Thoracic aorta (tissue), 2 donors: ENCODE measurements around the gene RAB3IL1. TPM values are rescaled to one million over a fixed set of nuclear protein-coding genes. Genes with fewer than 3 reads are reported as not detected.

Source experiments
- ATAC-seq: fragments of 150-250 bp; one replicate; pipeline ENCODE4 v1.8.0; 2017; ENCODE audit warnings: low read depth; ENCODE audit not compliant: insufficient number of reproducible peaks, low FRiP score
- DNase-seq: peaks from one replicate; pipeline ENCODE4 v3.0.0-alpha.2; 2020; ENCODE audit warnings: low spot score
- H3K27ac ChIP-seq, 2 donors: fragments of 200-600 bp; sonication (generic); 1 replicate in 1 of 2; 2 replicates in 1 of 2; pipeline ENCODE4 v1.5.1; 2016; ENCODE audit warnings: mild to moderate bottlenecking in 2 of 2, moderate library complexity in 2 of 2
- H3K27me3 ChIP-seq: fragments of 200-600 bp; sonication (generic); replicated peaks from 2 replicates; pipeline ENCODE4 v1.6.0; 2016; ENCODE audit warnings: mild to moderate bottlenecking; ENCODE audit not compliant: insufficient read depth
- H3K36me3 ChIP-seq: fragments of 200-600 bp; sonication (generic); one replicate; pipeline ENCODE4 v1.5.1; 2016
- H3K4me1 ChIP-seq, 2 donors: fragments of 200-600 bp; sonication (generic); 1 replicate in 1 of 2; 2 replicates in 1 of 2; pipeline versions ENCODE4 v1.5.1 to v1.6.0; 2016; ENCODE audit warnings: low read depth in 2 of 2, mild to moderate bottlenecking in 1 of 2; ENCODE audit not compliant: control insufficient read depth in 1 of 2
- H3K4me3 ChIP-seq: fragments of 200-600 bp; sonication (generic); 2 replicates; pipeline ENCODE4 v1.5.1; 2016; ENCODE audit warnings: mild to moderate bottlenecking
- H3K9me3 ChIP-seq: fragments of 200-600 bp; sonication (generic); 2 replicates; pipeline ENCODE4 v1.5.1; 2016
- CTCF ChIP-seq: fragments of 200-600 bp; sonication (generic); IDR thresholded peaks from one replicate; pipeline ENCODE4 v1.5.1; 2019; ENCODE audit warnings: antibody characterized with exemption
- total RNA-seq, 2 donors: library from RNA; depleted of rRNA; stranded (reverse); fragments of >200 nt; gene quantifications; one replicate each; pipeline versions ENCODE4 v1.1.0 to v1.2.3, GENCODE V29; 2016

The RAB3IL1 gene
- total RNA-seq, 2 donors from 2014 or later, result 20.8 to 45.4 TPM

DNA sequence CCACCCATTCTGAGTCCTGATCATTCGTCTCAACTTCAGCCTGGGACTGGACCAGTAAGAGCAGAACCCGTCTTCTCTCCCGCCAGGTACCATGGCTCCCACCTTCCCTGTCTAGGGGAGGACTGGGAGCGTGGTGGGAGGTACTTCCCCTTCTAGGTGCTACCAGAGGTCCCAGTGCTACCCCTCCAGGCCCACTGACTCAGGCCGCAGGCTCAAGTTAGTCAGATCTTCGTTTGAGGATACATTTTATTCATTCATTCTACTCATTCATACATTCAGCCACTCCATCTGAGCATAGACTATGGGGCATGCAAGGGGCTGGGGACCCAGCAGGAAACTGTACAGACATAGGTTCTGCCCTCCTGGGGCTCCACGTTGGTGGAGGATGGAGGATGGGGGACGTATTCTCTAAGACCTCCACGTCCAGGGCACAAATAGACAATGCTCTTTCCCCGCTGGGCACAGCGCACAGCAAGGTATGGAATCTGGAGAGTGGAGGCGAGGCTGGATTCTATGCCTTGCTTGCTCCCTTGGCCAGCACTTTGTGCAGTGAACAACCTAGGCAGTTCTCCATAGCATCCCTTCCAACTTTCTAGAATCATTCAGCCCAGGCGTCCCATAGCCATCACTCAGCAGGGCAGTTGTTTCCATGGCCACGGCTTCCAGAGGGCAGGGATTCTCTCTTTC, 1.0 kb upstream of the RAB3IL1 start:
- no peaks in the 10 kb centered on the region for H3K9me3 ChIP-seq
- no peak for DNase-seq
- no peak overlapping the region for H3K27ac ChIP-seq
- no peak for ATAC-seq
- H3K4me1 ChIP-seq, result peaks cover 4 to 17% of the 10 kb centered on the region in 2 donors
- no peaks in the 10 kb centered on the region for H3K36me3 ChIP-seq
- TF ChIP-seq CTCF, result no peak
- peak overlapping the region; percentile 81 for H3K4me3 ChIP-seq
- no peaks in the 10 kb centered on the region for H3K27me3 ChIP-seq

DNA sequence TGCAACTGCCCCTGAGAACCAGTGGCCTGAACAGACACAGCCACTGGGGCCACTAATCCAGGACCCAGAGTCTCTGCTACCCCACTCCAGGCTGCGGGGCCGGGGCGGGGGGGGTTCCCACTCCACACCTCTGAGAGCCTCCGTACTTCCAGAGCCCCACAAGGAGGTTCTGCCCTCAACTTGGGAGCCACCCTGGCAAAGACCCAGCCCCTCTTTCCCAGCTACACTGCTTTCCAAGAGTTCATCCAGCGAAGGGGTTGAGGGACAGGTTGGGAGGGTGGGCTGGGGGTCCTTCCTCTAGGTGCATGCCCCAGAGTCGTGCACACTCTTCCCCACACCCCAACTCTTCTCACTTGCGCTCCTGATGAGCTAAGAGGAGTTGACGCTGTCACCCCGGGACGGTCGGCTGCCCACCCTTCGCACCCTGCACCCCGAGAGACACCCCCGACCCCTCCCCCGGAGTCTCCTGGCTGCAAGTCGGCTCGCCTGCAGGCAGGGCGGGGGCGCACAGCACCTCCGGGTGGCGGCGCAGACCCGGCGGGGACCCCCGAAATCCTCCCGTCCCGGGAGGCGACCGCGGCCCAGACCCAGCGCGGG, 531 bp downstream of the RAB3IL1 start:
- ATAC-seq (no peak), DNase-seq (no peak)
- Histone ChIP-seq H3K27me3 (no peaks in the 10 kb centered on the region), H3K9me3 (no peaks in the 10 kb centered on the region), H3K4me3 (peak overlapping the region; percentile 81), H3K36me3 (no peaks in the 10 kb centered on the region), H3K27ac (peak overlapping the region; percentile 28 to 43), H3K4me1 (peaks cover 0 to 9% of the 10 kb centered on the region in 2 donors)
- no peak for TF ChIP-seq CTCF

DNA sequence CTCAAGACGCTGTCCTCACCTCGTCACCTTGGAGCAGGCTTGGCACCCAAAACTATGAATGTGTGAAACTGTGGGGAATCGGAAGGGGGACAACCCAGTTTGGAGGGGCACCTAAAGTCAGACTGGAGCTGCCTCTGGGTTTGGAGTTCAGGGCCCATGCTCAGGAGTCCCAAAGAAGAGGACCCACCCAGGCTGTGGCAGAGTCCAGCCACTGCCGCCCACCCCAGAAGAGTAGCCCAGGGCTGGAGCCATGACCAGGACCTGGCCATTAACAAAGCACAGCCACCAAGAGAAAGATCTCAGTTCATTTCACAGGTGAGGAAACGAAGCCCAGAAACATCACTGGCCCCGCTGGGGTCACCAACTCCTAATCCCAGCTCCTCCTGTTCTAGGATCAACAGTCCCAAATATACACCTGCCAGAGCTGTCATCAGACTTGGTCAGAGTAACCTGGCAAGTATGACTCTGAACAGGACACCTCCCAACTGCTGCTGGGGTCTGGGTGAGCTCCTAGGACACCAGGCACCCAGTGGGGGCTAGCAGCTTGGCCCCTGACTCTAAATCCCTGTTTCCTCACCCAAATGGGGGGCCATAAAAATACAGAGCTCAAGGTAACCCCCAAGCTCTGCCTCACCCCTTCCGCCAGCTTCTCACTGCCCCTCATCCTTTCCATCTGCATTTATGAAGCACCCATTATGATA, 2.7 kb downstream of the RAB3IL1 start:
- DNase-seq, result no peak
- TF ChIP-seq CTCF, result no peak
- H3K27me3 ChIP-seq, result no peaks in the 10 kb centered on the region
- no peaks in the 10 kb centered on the region for H3K9me3 ChIP-seq
- no peak for ATAC-seq
- no peaks in the 10 kb centered on the region for H3K36me3 ChIP-seq
- H3K4me1 ChIP-seq, result peaks cover 0 to 9% of the 10 kb centered on the region in 2 donors
- H3K27ac ChIP-seq, result no peak overlapping the region
- H3K4me3 ChIP-seq, result no peak overlapping the region

- peaks cover 0 to 14% of the 10 kb centered on the region in 2 donors for H3K4me1 ChIP-seq
- H3K4me3 ChIP-seq, result no peak overlapping the region
- DNase-seq, result no peak
- ATAC-seq, result no peak
- H3K9me3 ChIP-seq, result no peaks in the 10 kb centered on the region
- TF ChIP-seq CTCF, result no peak
- no peak overlapping the region for H3K27ac ChIP-seq
- H3K27me3 ChIP-seq, result no peaks in the 10 kb centered on the region
- H3K36me3 ChIP-seq, result no peaks in the 10 kb centered on the region
These were observed 3.5 kb downstream of the RAB3IL1 start for GRCh38 chr11:61913699-61914395.
